Esophagus (tissue), 2 donors: ENCODE data around the gene ATF7IP. TPM values are rescaled to one million over a fixed set of nuclear protein-coding genes. Genes with fewer than 3 reads are reported as not detected.

Experiments used
- H3K27ac ChIP-seq, 2 donors: one replicate each; pipeline ENCODE4 v1.5.1; 2013; ENCODE audit warnings: low read depth in 2 of 2, mild to moderate bottlenecking in 2 of 2, inconsistent platforms in 1 of 2, low read length in 1 of 2, moderate library complexity in 1 of 2
- H3K27me3 ChIP-seq, 2 donors: one replicate each; pipeline ENCODE4 v1.6.1; 2013; ENCODE audit warnings: low read length in 2 of 2, control low read depth in 1 of 2, mild to moderate bottlenecking in 1 of 2; ENCODE audit not compliant: insufficient read depth in 2 of 2, control insufficient read depth in 1 of 2
- H3K36me3 ChIP-seq, 2 donors: one replicate each; pipeline ENCODE4 v1.6.1; 2013; ENCODE audit warnings: low read length in 1 of 2; ENCODE audit not compliant: control insufficient read depth in 2 of 2, insufficient read depth in 2 of 2
- H3K4me1 ChIP-seq, 2 donors: one replicate each; pipeline ENCODE4 v1.6.1; 2013; ENCODE audit warnings: low read length in 1 of 2; ENCODE audit not compliant: control insufficient read depth in 2 of 2, insufficient read depth in 2 of 2
- H3K4me3 ChIP-seq, 2 donors: one replicate each; pipeline ENCODE4 v1.5.1; 2013; ENCODE audit warnings: low read length in 2 of 2, mild to moderate bottlenecking in 2 of 2, low read depth in 1 of 2, moderate library complexity in 1 of 2
- H3K9me3 ChIP-seq, 2 donors: one replicate each; pipeline ENCODE4 v1.6.1; 2013; ENCODE audit warnings: mild to moderate bottlenecking in 2 of 2, low read depth in 1 of 2, low read length in 1 of 2, moderate library complexity in 1 of 2; ENCODE audit not compliant: control insufficient read depth in 2 of 2, insufficient read depth in 1 of 2
- WGBS, 2 donors: extraction: QIAGEN DNeasy Blood & Tissue Kit; methylation state at CpG; one replicate each; pipeline ENCODE4 v1.1.7; 2013; 5-methylcytosine and 5-hydroxymethylcytosine counted together
- polyA plus RNA-seq, 2 donors: library from polyadenylated mRNA; stranded (reverse); fragments of 200-250 nt; gene quantifications; one replicate each; pipeline ENCODE4 v1.2.3, GENCODE V29; 2013
- donor health status: healthy with polysubstance abuse.
- donor health status: Bipolar disorder and iron deficiency.

ATF7IP gene
- polyA plus RNA-seq, 2 donors: 8.0 to 10.1 TPM

DNA sequence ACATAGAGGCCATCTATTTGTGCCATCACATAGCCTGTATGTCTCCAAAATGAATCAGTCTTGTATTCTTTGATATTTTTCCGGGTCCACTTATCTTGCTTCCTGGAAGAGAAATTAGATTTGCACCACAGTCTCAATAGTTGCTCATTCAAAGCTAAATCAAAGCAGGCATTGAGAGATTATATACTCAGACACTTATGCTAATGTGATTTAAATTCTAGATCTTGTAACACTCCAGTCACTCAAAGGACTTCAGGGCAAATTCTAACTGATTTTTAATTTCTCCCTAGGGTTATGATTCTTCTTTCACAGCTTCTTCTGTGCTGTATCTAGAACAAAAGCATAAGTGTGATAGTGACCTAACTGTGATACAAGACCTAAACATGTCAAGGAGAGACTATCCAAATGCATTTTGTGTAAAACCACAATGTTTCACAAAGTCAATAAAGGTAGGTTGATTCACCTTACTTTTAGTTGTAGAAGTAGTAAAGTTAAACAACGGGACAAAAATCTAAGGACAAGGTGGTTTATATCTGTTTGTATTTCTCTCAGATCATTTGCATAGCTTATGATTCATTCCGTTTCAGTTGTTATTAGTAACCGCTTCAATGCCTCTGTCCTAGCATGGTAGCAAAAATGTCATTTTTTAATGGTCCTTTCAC lies 175.4 kb downstream of the ATF7IP start:
- H3K36me3 ChIP-seq: no peaks in the 10 kb centered on the region
- no peak overlapping the region for H3K4me3 ChIP-seq
- no peaks in the 10 kb centered on the region for H3K9me3 ChIP-seq
- no peak overlapping the region for H3K27ac ChIP-seq
- no peaks in the 10 kb centered on the region for H3K4me1 ChIP-seq
- no peaks in the 10 kb centered on the region for H3K27me3 ChIP-seq
- WGBS, 2 donors: 69 to 73% methylated on average over 4 of the region's 4 CpGs

DNA sequence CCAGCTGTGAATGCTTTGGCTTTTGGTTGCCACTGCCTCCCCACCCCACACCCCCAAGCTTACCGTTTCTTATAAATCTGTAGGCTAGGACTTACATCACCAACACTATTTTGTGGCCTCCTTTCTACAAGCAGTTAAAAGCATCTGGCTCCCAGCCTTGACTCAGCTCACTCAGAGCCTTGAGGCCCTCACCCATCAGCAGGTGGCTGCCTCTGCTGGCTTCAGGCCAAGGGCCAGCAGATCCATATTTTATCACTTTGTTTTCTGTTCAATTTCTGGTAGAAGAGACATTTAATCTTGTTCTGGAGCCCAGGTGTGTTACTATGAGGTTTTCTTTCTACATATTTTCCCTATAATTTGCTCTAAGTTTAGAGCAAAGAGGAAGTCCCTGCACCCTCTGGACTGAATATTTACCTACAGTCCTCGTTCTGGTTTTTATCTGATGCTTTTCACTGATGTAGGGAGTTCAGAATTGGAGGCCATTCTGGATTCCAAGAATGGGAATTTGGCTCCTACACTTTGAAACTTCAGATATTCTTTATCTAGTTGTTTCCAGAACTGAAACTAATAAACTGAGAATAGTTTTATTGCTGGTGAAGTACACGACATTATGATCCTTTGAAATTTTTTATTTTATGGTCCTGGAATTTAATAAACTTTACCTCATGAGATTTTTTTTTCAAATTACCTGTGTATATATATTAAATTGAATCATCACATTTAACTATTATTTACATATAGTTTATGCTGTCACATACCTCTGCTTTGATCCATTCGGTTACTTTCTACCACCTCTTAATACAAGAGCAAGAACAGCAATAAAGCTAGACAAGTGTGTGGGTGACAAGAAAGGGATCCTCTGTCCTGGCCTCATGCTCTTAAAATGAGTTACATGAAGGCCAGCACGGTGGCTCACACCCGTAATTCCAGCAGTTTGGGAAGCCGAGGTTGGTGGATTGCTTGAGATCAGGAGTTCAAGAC lies 180.0 kb downstream of the ATF7IP start:
- Histone ChIP-seq H3K36me3 (no peaks in the 10 kb centered on the region), H3K27ac (no peak overlapping the region), H3K9me3 (no peaks in the 10 kb centered on the region), H3K4me1 (no peaks in the 10 kb centered on the region), H3K4me3 (no peak overlapping the region), H3K27me3 (no peaks in the 10 kb centered on the region)
- 81 to 90% methylated on average over 7 of the region's 7 CpGs for WGBS, 2 donors

GRCh38 chr12:14547571-14547970 lies 182.1 kb downstream of the ATF7IP start:
- WGBS, 2 donors: 94 to 97% methylated on average over 4 of the region's 4 CpGs
- Histone ChIP-seq H3K27ac (no peak overlapping the region), H3K4me3 (no peak overlapping the region), H3K4me1 (no peaks in the 10 kb centered on the region), H3K27me3 (no peaks in the 10 kb centered on the region), H3K36me3 (no peaks in the 10 kb centered on the region), H3K9me3 (no peaks in the 10 kb centered on the region)

GRCh38 chr12:14548609-14549008 lies 183.1 kb downstream of the ATF7IP start:
- no peaks in the 10 kb centered on the region for H3K27me3 ChIP-seq
- H3K4me3 ChIP-seq: no peak overlapping the region
- H3K9me3 ChIP-seq: no peaks in the 10 kb centered on the region
- WGBS, 2 donors: 81 to 82% methylated on average over 6 of the region's 6 CpGs
- no peaks in the 10 kb centered on the region for H3K4me1 ChIP-seq
- no peaks in the 10 kb centered on the region for H3K36me3 ChIP-seq
- peak overlapping the region in 1 of 2 donors; percentile 33 for H3K27ac ChIP-seq

Other genes starting within 250 kb of the ATF7IP start
- gene PLBD1, start 202.2 kb downstream of the ATF7IP start, polyA plus RNA-seq: 10 to 100 TPM; 38.7 to 43.5 TPM